ENCODE data around the gene ZNF367.

The ZNF367 gene

GRCh38 chr9:96418083-96418919 lies at the start of gene ZNF367:
Gene ZNF367 (minus strand): TSS chr9:96418370. CDS start chr9:96418032, 338 bp downstream.
- DNase-seq, result peak; percentile 86 to 95

- DNase-seq, result no peak
Measured at GRCh38 chr9:96467784-96468183, 49.6 kb upstream of the ZNF367 start.

GRCh38 chr9:96464426-96464825 lies 46.3 kb upstream of the ZNF367 start:
- no peak for DNase-seq

GRCh38 chr9:96462541-96462940 lies 44.4 kb upstream of the ZNF367 start:
- no peak for DNase-seq

- DNase-seq, result no peak
Measured at GRCh38 chr9:96461336-96461735, 43.2 kb upstream of the ZNF367 start.

GRCh38 chr9:96460882-96461281 lies 42.7 kb upstream of the ZNF367 start:
- DNase-seq, result no peak

- DNase-seq, result no peak
Measured at GRCh38 chr9:96460470-96460869, 42.3 kb upstream of the ZNF367 start.

GRCh38 chr9:96459268-96460007 lies 41.3 kb upstream of the ZNF367 start:
- no peak for DNase-seq

- no peak for DNase-seq
Measured at GRCh38 chr9:96458226-96458625, 40.1 kb upstream of the ZNF367 start.

- DNase-seq, result no peak
Measured at GRCh38 chr9:96457266-96457665, 39.1 kb upstream of the ZNF367 start.

- DNase-seq, result peak in 1 of 2 experiments; percentile 1
Measured at GRCh38 chr9:96453625-96454024, 35.5 kb upstream of the ZNF367 start.

GRCh38 chr9:96450613-96451528 lies 32.7 kb upstream of the ZNF367 start:
- DNase-seq, result peak in 1 of 2 experiments; percentile 48

- peak; percentile 63 to 95 for DNase-seq
Measured at GRCh38 chr9:96449845-96450612, 31.9 kb upstream of the ZNF367 start, which contains the start of gene HABP4. Gene HABP4 (plus strand): TSS chr9:96450169. CDS start chr9:96450280, 111 bp downstream.

GRCh38 chr9:96449523-96449844 lies 31.3 kb upstream of the ZNF367 start:
- no peak for DNase-seq

GRCh38 chr9:96448546-96449170 lies 30.5 kb upstream of the ZNF367 start:
- peak in 1 of 2 experiments; percentile 37 for DNase-seq

- no peak for DNase-seq
Measured at GRCh38 chr9:96447406-96447805, 29.2 kb upstream of the ZNF367 start.

- DNase-seq, result no peak
Measured at GRCh38 chr9:96442491-96442890, 24.3 kb upstream of the ZNF367 start.

GRCh38 chr9:96441798-96442445 lies 23.8 kb upstream of the ZNF367 start:
- peak in 1 of 2 experiments; percentile 26 for DNase-seq

- no peak for DNase-seq
Measured at GRCh38 chr9:96440671-96441199, 22.6 kb upstream of the ZNF367 start.

- no peak for DNase-seq
Measured at GRCh38 chr9:96437454-96437853, 19.3 kb upstream of the ZNF367 start.
